Right ventricle myocardium inferior (tissue), 1 donor: Measurements from ENCODE around the gene RAB3IL1. TPM values are rescaled to one million over a fixed set of nuclear protein-coding genes. Genes with fewer than 3 reads are reported as not detected.
"Not testable (repeated sequence)": the region's sequence is repeated elsewhere in the genome, so short reads cannot be mapped to it uniquely, and the experiment has no call there.

ENCODE experiments used
- ATAC-seq: fragments of 200-7000 bp; cut with Tn5 transposase; one replicate; pipeline ENCODE4 v1.9.1; 2020; ENCODE audit warnings: mild to moderate bottlenecking, moderate library complexity
- DNase-seq: peaks from one replicate; pipeline ENCODE4 v3.0.0; 2021; ENCODE audit errors: missing footprints
- intact Hi-C: fragments of 100-400 bp; cut with DNase I; formaldehyde crosslinking; loops from one replicate; pipeline ENCODE4 v1.11.0; 2022
- total RNA-seq: library from RNA; stranded (reverse); fragmentation: NEBNext Ultra II Directional; extraction: Animal tissue kit (Norgen Biotek cat#: 25700); gene quantifications from one replicate; pipeline ENCODE4 v1.2.1, GENCODE V29; 2021
- donor health status: DM: no; HTN: yes; CAD: no; lungs with severe emphysema.

RAB3IL1 gene
- total RNA-seq, 1 donor from 2014 or later: 14.0 TPM

DNA sequence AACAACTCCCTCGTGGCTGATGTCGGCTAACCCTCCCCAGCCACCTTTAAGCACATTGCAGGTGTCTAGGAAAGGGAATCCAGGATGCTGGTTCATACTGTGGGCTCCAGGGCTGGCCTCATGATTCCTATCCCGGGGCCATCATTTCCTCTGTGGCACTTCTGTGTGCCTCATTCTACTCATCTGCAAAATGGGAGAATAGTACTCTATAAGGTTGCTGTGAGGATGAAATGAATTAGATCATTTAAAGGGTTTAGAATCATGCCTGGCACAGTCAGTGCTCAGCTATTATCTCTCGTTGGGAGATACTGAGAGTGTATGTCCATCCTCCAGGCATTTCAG, 21.7 kb downstream of the RAB3IL1 start:
- DNase-seq (no peak), ATAC-seq (no peak)
- intact Hi-C loops: loop anchor here (2.0 to 5.0 kb wide), 2 partner anchors 99 to 212 kb away; no protein-coding TSS in a partner anchor

DNA sequence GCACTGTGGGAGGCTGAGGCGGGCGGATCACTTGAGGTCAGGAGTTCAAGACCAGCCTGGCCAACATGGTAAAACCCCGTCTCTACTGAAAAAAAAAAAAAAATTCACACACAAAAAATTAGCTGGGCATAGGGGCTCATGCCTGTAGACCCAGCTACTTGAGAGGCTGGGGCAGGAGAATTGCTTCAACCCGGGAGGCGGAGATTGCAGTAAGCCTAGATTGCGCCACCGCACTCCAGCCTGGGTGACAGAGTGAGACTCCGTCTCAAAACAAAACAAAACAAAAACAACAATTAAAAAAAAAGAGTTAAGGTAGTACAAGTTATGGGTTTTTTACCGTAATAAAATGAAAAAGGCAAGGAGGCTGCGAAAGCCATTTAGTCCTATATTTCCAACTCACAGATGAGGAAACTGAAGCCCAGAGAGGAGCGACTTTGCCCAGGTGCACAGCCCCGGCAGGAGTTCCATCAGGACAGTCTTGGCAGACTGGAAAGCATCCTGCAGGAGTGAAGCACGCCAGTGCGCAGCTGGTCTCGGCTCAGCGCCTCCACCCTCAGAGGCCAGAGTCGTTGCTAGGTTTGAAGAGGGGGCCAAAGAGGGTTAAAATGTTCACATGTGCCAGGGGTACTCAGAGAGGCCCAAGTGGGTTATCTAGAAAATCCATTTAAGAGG, 22.2 kb downstream of the RAB3IL1 start:
- ATAC-seq (no peak), DNase-seq (no peak)
- intact Hi-C loops: loop anchor here (5.0 kb wide), 1 partner anchor 212 kb away; no protein-coding TSS in a partner anchor

DNA sequence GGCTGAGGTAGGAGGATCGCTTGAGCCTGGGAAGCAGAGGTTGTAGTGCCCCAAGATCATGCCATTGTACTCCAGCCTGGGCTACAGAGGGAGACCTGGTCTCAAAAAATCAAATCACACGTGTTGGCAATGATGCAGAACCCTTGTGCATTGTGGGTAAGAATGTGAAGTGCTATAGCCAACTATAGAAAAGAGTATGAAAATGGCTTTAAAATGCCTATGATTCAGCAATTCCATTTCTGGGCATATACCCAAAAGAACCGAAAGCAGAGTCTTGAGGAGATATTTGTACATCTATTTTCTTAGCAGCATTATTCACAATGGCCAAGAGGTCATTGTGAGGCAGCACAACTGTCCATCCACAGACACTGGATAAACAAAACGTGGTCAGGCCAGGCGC, 23.4 kb downstream of the RAB3IL1 start:
- intact Hi-C loops: loop anchor here (5.0 kb wide), 1 partner anchor 77 kb away; the partner anchor contains the start of gene FADS1
- ATAC-seq (no peak), DNase-seq (no peak)

DNA sequence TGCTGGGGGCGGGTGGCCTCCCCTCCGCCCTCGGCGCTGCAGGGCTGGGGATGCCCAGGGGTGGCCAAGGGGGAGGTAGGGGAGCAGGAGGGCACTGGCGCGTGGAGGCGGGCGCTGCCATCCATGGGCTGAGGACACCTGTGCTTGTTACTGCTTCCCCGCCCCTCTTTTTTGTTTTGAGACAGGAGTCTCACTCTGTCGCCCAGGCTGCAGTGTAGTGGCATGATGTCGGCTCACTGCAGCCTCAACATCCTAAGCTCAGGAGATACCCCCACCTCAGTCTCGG, 25.3 kb downstream of the RAB3IL1 start:
- intact Hi-C loops: loop anchor here (5.0 kb wide), 1 partner anchor 75 kb away; the partner anchor contains the start of gene FADS1
- DNase-seq (no peak), ATAC-seq (no peak)

DNA sequence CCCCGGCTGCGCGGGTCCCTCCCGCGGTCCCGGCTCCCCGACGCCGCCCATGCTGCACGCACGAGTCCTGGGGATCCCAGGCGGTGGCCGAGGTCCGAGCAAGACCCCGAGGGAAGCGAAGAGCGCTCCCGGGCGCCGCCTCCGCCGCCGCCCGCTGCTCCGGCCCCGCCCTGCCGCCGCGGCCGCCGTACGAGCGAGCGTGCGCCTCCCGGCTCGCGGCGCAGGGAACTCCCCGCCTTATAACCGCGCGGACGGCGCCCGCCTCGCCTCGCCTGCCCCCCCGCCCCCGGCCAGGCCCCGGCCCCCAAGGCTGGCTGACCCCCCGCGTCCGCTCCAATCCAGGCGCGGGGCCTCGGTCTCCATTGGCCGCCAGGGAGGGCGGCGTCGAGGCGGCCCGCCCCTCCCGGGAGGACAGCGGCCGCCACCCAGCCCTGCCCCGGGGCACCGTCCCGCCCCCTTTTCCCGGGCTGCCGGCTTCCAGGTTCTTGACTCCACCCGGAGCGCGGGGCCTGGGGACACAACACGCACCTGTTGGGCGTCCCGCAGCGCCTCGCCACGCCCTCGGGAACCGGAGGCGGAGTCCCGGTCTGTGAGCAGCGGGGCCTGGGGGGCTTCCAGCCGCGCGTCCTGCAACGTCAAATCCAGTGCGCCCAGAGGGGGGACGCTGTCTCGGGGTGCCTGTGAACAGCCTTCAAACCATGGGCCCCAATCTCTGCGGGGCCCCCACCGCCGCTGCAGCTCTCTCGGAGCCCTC, 25.9 kb downstream of the RAB3IL1 start, which contains the start of gene FADS3:
Gene FADS3, minus strand, starts transcription at position 215 of the 754 bp plus-strand sequence. Its CDS starts 164 bp downstream, at position 51.
- ATAC-seq: peak; percentile 90
- peak; percentile 94 for DNase-seq
- intact Hi-C loops: loop anchor here (5.0 kb wide), 1 partner anchor 74 kb away; the partner anchor contains the start of gene FADS1

- ATAC-seq: peak; percentile 3
- peak; percentile 81 for DNase-seq
- intact Hi-C loops: loop anchor here (5.0 kb wide), 1 partner anchor 73 kb away; the partner anchor contains the start of gene FADS1
These were observed 26.6 kb downstream of the RAB3IL1 start for GRCh38 chr11:61890529-61891330.

- no peak for DNase-seq
- ATAC-seq: no peak
- intact Hi-C loops: loop anchor here (2.0 to 5.0 kb wide), 2 partner anchors 15 to 73 kb away; partner anchors contain the start of gene FADS1
These were observed 27.5 kb downstream of the RAB3IL1 start for GRCh38 chr11:61889831-61890230.

DNA sequence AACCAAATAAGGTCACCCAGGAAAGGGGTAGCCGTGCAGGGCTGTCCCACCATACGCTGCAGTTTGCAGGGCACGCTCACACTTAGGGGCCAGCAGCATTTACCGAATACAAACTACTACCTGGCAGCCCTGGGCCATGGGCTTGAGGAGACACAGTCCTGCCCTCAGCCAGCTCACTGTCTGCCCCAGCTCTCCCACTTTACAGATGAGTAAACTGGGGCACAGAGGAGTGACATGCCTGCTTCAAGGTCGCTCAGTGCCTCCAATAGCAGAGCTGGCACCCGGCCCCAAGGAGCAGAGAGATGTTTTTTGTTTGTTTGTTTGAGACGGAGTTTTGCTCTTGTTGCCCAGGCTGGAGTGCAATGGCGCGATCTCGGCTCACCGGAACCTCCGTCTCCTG, 28.8 kb downstream of the RAB3IL1 start:
- intact Hi-C loops: loop anchor here (2.0 kb wide), 1 partner anchor 14 kb away; no protein-coding TSS in a partner anchor
- DNase-seq: no peak
- no peak for ATAC-seq

- ATAC-seq (peak; percentile 74), DNase-seq (peak; percentile 90)
- intact Hi-C loops: loop anchor here (2.0 kb wide), 1 partner anchor 13 kb away; no protein-coding TSS in a partner anchor
These were observed 29.4 kb downstream of the RAB3IL1 start for GRCh38 chr11:61887839-61888494.

DNA sequence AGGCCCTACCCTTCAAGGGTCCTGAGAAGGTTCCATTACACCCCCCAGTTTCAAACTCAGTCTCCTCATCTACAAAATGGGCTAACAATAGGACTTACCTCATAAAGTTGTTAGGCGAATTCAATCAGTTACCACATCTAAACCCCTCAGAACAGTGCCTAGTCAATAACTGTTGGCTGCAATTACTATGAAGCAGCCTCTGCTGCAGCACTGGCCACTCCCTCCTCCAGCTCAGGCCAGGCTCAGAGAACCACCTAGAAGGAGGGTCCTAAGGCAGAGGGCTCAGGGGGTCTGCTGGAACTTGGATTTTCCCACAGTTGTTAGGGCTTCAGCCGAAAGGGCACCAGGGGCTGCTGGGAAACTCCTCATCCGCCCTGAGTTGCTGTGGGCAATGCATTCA, 30.7 kb downstream of the RAB3IL1 start:
- intact Hi-C loops: no loop called here

GRCh38 chr11:61885784-61886580, 31.4 kb downstream of the RAB3IL1 start:
- intact Hi-C loops: no loop called here
- DNase-seq: no peak

More for the DNA sequence above, 30.7 kb downstream of the RAB3IL1 start:
- no peak for DNase-seq
- ATAC-seq: no peak

GRCh38 chr11:61885166-61885778, 32.1 kb downstream of the RAB3IL1 start:
- intact Hi-C loops: no loop called here

More at GRCh38 chr11:61885784-61886580, 31.4 kb downstream of the RAB3IL1 start:
- ATAC-seq: no peak

DNA sequence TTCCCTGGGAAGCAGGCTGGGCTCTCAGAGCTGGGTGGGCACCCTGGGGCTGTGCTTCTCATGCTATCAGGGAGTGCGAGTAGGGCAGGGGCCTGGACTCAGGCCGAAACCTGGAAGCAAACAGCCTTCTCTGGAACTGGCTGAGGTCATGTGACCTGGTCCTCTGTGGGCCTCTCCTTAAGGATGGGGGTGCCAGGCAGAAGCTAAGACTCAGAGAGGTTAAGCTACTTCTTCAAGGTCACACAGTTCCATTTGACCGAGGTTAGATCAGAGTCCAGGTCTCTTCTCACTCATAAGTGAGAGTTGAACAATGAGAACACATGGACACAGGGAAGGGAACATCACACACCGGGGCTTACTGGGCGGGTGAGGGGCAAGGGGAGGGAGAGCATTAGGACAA, 33.4 kb downstream of the RAB3IL1 start:
- DNase-seq (no peak), ATAC-seq (no peak)
- intact Hi-C loops: no loop called here

More at GRCh38 chr11:61885166-61885778, 32.1 kb downstream of the RAB3IL1 start:
- DNase-seq (no peak), ATAC-seq (no peak)

GRCh38 chr11:61883327-61883726, 34.0 kb downstream of the RAB3IL1 start:
- no peak for DNase-seq
- no peak for ATAC-seq
- intact Hi-C loops: no loop called here

- ATAC-seq: no peak
- intact Hi-C loops: no loop called here
- DNase-seq: no peak
These were observed 34.5 kb downstream of the RAB3IL1 start for GRCh38 chr11:61882879-61883278.

- intact Hi-C loops, DNase-seq, ATAC-seq: not testable (repeated sequence)
These were observed 35.1 kb downstream of the RAB3IL1 start for GRCh38 chr11:61882267-61882666.

DNA sequence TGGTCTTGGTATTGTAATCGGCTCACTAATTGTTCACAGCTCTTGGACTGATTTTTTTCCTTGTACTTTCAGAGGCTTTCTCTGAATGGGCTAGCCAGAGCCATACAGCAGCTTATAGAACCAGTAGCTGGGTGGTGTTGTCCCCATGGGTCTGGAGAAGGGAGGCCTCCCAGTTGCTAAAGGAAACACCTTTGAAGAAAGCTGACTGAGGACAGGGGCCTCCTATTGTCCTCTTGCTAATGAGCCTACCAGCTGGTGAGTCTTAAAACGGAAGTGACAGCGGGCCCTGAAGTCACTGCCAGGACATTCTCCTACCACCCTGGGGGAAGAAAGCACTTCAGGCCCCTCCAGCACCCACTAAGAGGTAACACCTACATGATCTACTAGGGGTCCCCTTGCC, 36.0 kb downstream of the RAB3IL1 start:
- ATAC-seq (peak; percentile 23), DNase-seq (no peak)
- intact Hi-C loops: no loop called here
